Effector CD4-positive, alpha-beta T cell (primary cell): ENCODE measurements around the gene KDM7A.

ENCODE experiments used
- DNase-seq: peaks from one replicate; pipeline ENCODE4 v3.0.0-alpha.2; 2020

The KDM7A gene

GRCh38 chr7:140050100-140050499 is 126.7 kb downstream of the KDM7A start:
- DNase-seq = no peak

GRCh38 chr7:140049339-140050024 is 127.3 kb downstream of the KDM7A start:
- DNase-seq = no peak

DNA sequence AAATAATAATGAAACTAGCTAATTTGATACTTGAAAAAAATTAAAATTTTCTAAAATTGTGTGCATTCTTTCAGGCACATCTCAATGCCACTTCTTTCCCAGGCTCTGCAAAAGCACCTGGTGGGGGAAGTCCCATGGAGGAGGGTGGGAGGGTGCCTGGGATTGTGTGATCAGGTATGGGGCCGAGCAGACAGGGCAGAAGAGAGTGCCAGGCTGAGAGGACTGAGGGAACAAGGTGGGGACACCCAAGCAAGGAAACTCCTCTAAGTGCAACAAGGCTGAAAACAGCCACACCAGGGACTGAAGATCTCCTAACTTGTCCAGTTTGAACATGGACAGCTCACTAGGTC is 127.8 kb downstream of the KDM7A start:
- no peak for DNase-seq

DNA sequence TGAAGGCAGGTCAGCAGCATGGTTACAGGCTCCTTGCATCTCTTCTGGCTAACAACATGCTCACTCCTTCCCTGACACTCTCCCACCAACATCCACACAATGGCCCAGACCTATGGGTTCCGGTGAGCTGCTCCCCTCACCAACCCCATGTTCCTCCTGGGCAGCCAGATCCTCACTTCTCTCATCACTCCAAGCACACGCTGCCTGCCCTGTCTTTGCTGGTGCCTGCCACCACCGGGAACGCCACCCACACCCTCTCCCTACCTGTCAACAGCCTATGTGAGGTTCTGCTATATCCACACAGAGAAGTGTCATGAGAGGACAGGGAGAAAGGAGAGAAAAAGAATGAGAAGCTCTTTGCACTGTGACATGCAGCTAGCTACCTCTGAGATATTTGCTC is 128.6 kb downstream of the KDM7A start:
- DNase-seq = no peak

- DNase-seq = no peak
Observed at GRCh38 chr7:140047197-140047596, 129.6 kb downstream of the KDM7A start.

DNA sequence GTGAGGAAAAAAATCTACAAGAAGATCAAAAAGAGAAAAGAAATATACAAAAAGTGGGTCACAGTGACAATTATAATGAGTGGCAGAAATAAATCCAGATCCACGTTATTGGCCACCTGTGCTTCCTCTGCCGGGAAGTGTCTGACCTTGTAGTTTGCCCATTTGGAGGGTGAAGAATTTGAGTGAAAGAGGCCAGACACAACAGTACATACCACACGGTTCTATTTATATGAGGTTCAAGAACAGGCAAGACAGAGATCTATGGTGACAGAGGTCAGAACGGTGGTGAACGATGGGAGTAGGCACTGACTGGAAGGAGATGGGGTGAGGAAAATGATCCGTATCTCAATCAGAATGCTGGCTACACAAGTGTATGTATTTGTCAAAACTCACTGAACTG is 131.1 kb downstream of the KDM7A start:
- DNase-seq = no peak

- no peak for DNase-seq
Observed at GRCh38 chr7:140044251-140044650, 132.5 kb downstream of the KDM7A start.

DNA sequence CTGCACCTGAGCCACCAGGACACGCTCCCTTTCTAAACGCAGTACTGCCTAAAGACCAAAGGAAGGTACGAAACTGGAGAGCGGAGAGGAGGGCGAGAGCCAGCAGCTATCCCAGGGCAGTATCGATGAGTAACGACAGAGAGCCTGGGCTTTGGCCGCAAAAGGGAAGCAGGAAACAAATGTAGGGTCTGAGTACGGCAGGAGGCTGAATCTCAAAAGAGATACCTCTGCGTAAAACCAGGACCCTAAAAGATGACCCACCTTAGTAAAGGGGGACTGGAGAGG is 134.5 kb downstream of the KDM7A start:
- DNase-seq = no peak

DNA sequence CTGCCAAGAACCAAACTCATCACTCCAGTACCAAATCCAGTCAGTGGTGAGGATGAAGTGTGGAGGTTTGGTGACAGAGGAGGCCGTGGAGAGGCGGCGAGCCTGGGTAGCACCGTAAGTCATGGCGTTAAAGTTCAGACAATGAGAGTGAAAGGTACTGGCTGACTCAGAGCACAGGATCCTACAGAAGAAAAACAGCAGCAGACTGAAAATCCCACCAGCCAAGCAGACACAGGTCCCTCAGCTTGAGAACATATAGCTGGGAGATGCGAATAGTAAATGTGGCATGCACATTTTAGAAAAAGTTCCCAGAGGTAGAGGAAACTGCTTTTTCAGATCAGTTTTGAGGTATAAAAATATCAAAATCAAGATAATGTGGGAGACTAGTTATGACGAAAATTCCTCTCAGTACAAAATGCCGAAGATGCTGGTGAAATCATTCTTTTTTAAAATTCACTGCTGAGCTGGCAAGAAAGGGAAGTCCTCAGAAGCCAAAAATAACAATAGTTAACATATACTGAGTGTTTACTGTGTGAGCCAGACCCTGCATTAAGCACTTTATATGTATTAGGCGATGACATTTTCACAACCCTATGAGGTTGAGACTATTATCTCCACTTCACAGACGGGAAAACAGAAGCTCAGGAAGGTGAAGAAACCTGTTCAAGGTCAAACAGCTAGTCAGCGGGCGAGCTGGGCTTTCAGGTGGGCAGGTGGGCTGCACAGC is 135.0 kb downstream of the KDM7A start:
- DNase-seq = no peak

GRCh38 chr7:140039896-140040295 is 136.9 kb downstream of the KDM7A start:
- DNase-seq = no peak

DNA sequence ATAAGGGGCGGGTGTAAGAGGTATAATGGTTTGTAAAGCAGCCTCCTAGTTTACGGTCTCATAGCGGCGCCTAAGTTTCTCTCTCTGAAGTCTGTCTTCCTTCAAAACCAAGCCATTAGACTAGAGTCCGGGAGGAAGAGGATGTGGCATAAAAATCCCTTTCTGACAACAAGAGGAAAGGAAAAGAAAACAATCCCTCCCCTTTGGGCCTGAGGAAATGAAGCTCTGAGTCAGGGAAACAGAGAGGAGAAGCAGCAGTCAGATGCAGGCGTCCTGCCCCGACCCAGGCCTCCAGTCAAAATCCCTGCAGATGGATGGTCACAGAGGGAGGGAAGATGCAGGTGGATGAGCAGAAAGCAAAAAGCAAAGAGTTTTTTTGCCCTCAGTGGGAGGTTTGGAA is 137.7 kb downstream of the KDM7A start:
- no peak for DNase-seq

GRCh38 chr7:140036224-140036962 is 140.4 kb downstream of the KDM7A start:
- no peak for DNase-seq

DNA sequence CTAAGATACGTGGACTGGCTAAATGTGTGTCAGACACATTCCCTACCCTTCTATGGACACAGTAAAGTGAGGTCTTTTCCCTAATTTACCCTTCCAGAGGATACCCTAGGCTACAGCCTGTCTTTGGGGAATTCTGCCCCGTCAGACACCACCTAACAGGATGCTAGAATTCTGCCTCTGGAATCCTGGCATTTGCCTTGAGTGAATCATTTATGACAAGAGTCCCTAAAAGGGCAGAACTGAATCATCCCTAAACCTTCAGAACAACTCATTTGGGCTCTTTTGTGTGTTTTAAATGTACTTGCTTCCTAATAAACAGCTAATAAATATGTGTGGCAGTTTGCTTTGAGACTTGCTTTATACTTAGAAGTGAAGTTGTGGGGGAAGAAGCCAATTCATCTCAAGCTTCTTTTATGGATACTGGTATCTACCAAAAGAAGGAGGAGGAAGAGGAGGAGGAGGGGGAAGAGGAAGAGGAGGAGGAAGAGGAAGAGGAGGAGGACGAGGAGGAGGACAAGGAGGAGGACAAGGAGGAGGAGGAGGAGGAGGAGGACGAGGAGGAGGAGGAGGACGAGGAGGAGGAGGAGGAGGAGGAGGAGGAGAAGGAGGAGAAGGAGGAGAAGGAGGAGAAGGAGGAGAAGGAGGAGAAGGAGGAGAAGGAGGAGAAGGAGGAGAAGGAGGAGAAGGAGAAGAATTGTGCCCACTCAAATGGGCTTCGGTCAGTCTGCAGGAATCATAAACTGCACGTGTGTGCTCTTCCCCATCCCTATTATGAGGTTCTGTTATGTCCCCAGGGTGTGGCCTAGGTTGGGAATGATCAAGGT is 141.2 kb downstream of the KDM7A start:
- no peak for DNase-seq
